CD4-positive, alpha-beta T cell (primary cell): ENCODE data around the gene LYPD6B. TPM values are rescaled to one million over a fixed set of nuclear protein-coding genes. Genes with fewer than 3 reads are reported as not detected.

ENCODE experiments used
- ATAC-seq: fragments of 200-7000 bp; cut with Tn5 transposase; one replicate; pipeline ENCODE4 v1.10.0; 2022; ENCODE audit warnings: mild to moderate bottlenecking; ENCODE audit not compliant: poor library complexity
- CTCF ChIA-PET: fragments of 350-600 bp; sonication (Branson Sonifier 250); formaldehyde crosslinking; loops from one replicate; lab custom pipeline; 2021; ENCODE audit warnings: antibody characterized with exemption, inconsistent platforms; lab: Charles Lee
- POLR2A ChIA-PET: fragments of 350-600 bp; sonication (Branson Sonifier 250); formaldehyde crosslinking; loops from one replicate; lab custom pipeline; 2021; ENCODE audit warnings: antibody characterized with exemption, inconsistent platforms; lab: Charles Lee
- DNase-seq, 14 experiments: peaks; one replicate each; pipeline ENCODE4 v3.0.0-alpha.2; 2013 to 2020; ENCODE audit warnings: mixed read lengths in 2 of 14
- H3K27ac ChIP-seq, 2 donors: one replicate each; pipeline versions ENCODE4 v1.5.1 to v1.7.0; 2013; ENCODE audit warnings: low read length in 2 of 2, low read depth in 1 of 2, mild to moderate bottlenecking in 1 of 2
- H3K27me3 ChIP-seq, 2 experiments: 1 replicate in 1 of 2; 2 replicates in 1 of 2; pipeline versions ENCODE4 v1.6.1 to v1.7.0; 2013; ENCODE audit warnings: low read length in 2 of 2, control low read depth in 1 of 2, mild to moderate bottlenecking in 1 of 2, moderate library complexity in 1 of 2; ENCODE audit not compliant: insufficient read depth in 2 of 2, control insufficient read depth in 1 of 2
- H3K36me3 ChIP-seq: one replicate; pipeline ENCODE4 v1.6.1; 2013; ENCODE audit warnings: low read length, control low read depth; ENCODE audit not compliant: insufficient read depth
- H3K4me1 ChIP-seq: one replicate; pipeline ENCODE4 v1.6.1; 2013; ENCODE audit warnings: low read length, control low read depth; ENCODE audit not compliant: insufficient read depth
- H3K4me3 ChIP-seq: one replicate; pipeline ENCODE4 v1.5.1; 2013; ENCODE audit warnings: mild to moderate bottlenecking, low read length, moderate library complexity
- H3K9me3 ChIP-seq, 2 experiments: 1 replicate in 1 of 2; 2 replicates in 1 of 2; pipeline versions ENCODE4 v1.6.1 to v1.7.0; 2013; ENCODE audit warnings: low read length in 2 of 2, mild to moderate bottlenecking in 2 of 2, control low read depth in 1 of 2, moderate library complexity in 1 of 2; ENCODE audit not compliant: control insufficient read depth in 1 of 2, insufficient read depth in 1 of 2
- H3K27ac Mint-ChIP-seq: one replicate; pipeline ENCODE4 v1.8.0; 2020; ENCODE audit warnings: mixed read lengths
- H3K27me3 Mint-ChIP-seq: one replicate; pipeline ENCODE4 v1.8.0; 2021; ENCODE audit warnings: mixed read lengths
- H3K36me3 Mint-ChIP-seq: one replicate; pipeline ENCODE4 v1.8.0; 2021; ENCODE audit warnings: low read depth, mixed read lengths
- H3K4me1 Mint-ChIP-seq: one replicate; pipeline ENCODE4 v1.8.0; 2021; ENCODE audit warnings: low read depth, mixed read lengths
- H3K4me3 Mint-ChIP-seq: one replicate; pipeline ENCODE4 v1.8.0; 2020; ENCODE audit warnings: mild to moderate bottlenecking, mixed read lengths
- H3K9me3 Mint-ChIP-seq: one replicate; pipeline ENCODE4 v1.8.0; 2020; ENCODE audit warnings: mixed read lengths
- CTCF ChIP-seq: fragments of 200-600 bp; IDR thresholded peaks from one replicate; pipeline ENCODE4 v1.8.0; 2022; ENCODE audit warnings: antibody characterized with exemption, mild to moderate bottlenecking
- intact Hi-C, 2 experiments: fragments of 100-400 bp; cut with DNase I in 1 of 2; cut with micrococcal nuclease in 1 of 2; formaldehyde crosslinking; loops; one replicate each; pipeline versions ENCODE4 v1.15.1 to v1.9.0; 2023 to 2025; cut with DNase I, micrococcal nuclease
- total RNA-seq, 174 experiments: library from RNA in 2 of 174; stranded (reverse) in 2 of 174; gene quantifications; one replicate each; pipeline ENCODE4 v1.2.3 and lab custom pipeline; 2021 to 2026

LYPD6B gene
- total RNA-seq, 2 experiments from 2014 or later: not detected

DNA sequence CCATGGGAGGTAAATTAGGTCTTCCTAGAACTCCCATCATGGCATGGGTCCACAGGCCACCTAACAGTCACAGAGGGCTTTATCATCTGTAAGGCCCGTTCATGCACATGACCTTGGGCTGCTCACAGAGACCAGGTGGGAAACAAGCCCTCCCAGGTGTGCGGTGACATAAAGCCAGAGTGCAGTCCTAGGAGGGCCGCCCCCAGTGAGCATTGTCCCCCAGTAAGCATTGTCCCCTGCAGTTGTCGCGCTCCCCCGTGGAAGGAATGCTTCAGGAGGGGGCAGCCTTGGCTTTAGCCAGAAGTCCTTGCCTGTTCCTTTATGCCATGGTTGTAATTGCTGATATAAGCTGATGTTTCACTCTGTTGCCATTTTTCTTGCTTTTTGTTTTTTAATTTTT is 41.7 kb upstream of the LYPD6B start:
- H3K4me1 Mint-ChIP-seq: no peaks in the 10 kb centered on the region
- peaks cover 1% of the 10 kb centered on the region for H3K36me3 ChIP-seq
- H3K27me3 Mint-ChIP-seq: no peaks in the 10 kb centered on the region
- peaks cover 8% of the 10 kb centered on the region for H3K36me3 Mint-ChIP-seq
- intact Hi-C loops: no loop called here
- CTCF ChIA-PET: no interaction called here
- H3K27ac ChIP-seq: no peak overlapping the region
- H3K4me3 ChIP-seq: no peak overlapping the region
- POLR2A ChIA-PET: no interaction called here
- TF ChIP-seq CTCF: no peak
- no peaks in the 10 kb centered on the region for H3K4me1 ChIP-seq
- H3K9me3 Mint-ChIP-seq: no peaks in the 10 kb centered on the region
- no peak overlapping the region for H3K4me3 Mint-ChIP-seq
- no peaks in the 10 kb centered on the region for H3K9me3 ChIP-seq
- ATAC-seq (no peak), DNase-seq (no peak)
- H3K27me3 ChIP-seq: no peaks in the 10 kb centered on the region
- no peak overlapping the region for H3K27ac Mint-ChIP-seq

GRCh38 chr2:148998165-148998830 is 40.2 kb upstream of the LYPD6B start:
- TF ChIP-seq CTCF: no peak
- no peaks in the 10 kb centered on the region for H3K4me1 Mint-ChIP-seq
- H3K27ac ChIP-seq: no peak overlapping the region
- no peaks in the 10 kb centered on the region for H3K27me3 Mint-ChIP-seq
- DNase-seq: no peak
- H3K4me1 ChIP-seq: no peaks in the 10 kb centered on the region
- no peaks in the 10 kb centered on the region for H3K9me3 ChIP-seq
- POLR2A ChIA-PET: no interaction called here
- H3K27ac Mint-ChIP-seq: no peak overlapping the region
- no peak for ATAC-seq
- H3K9me3 Mint-ChIP-seq: no peaks in the 10 kb centered on the region
- CTCF ChIA-PET: no interaction called here
- H3K36me3 ChIP-seq: no peaks in the 10 kb centered on the region
- no peaks in the 10 kb centered on the region for H3K27me3 ChIP-seq
- H3K36me3 Mint-ChIP-seq: peaks cover 8% of the 10 kb centered on the region
- intact Hi-C loops: no loop called here
- no peak overlapping the region for H3K4me3 ChIP-seq
- no peak overlapping the region for H3K4me3 Mint-ChIP-seq

DNA sequence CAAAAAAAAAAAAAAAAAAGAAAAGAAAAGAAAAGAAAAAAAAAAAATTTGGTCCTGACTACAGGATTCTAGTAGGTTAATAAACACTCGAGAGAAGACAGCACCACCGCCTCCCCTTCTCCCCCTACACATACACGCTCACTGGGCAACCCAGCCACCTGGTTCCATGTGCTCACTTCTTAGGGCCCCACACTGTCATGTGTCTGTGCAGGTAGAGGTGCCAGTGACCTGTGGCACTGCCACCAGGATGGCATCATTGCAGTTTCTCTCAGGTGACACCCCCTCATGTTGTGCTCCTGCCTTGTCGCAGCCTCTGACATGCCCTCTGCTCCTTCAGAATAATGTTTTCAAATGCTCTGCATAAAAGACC is 39.7 kb upstream of the LYPD6B start:
- DNase-seq: no peak
- ChIA-PET CTCF (no interaction called here), POLR2A (no interaction called here)
- Histone ChIP-seq H3K4me1 (no peaks in the 10 kb centered on the region), H3K36me3 (no peaks in the 10 kb centered on the region), H3K4me3 (no peak overlapping the region), H3K27me3 (no peaks in the 10 kb centered on the region), H3K27ac (no peak overlapping the region), H3K9me3 (no peaks in the 10 kb centered on the region)
- intact Hi-C loops: no loop called here
- TF ChIP-seq CTCF: no peak
- Mint-ChIP-seq H3K4me1 (no peaks in the 10 kb centered on the region), H3K4me3 (no peak overlapping the region), H3K9me3 (no peaks in the 10 kb centered on the region), H3K36me3 (peaks cover 5% of the 10 kb centered on the region), H3K27me3 (no peaks in the 10 kb centered on the region), H3K27ac (no peak overlapping the region)
- no peak for ATAC-seq
